Tibial nerve (tissue), 4 donors: Measurements from ENCODE around the gene NEDD4. TPM values are rescaled to one million over a fixed set of nuclear protein-coding genes. Genes with fewer than 3 reads are reported as not detected.
"Not testable (repeated sequence)": the region's sequence is repeated elsewhere in the genome, so short reads cannot be mapped to it uniquely, and the experiment has no call there.

Experiments
- DNase-seq, 2 donors: peaks; one replicate each; pipeline ENCODE4 v3.0.0-alpha.2; 2019; ENCODE audit warnings: low spot score in 2 of 2
- H3K27ac ChIP-seq, 4 donors: fragments of 200-600 bp; sonication (generic) in 3 of 4; one replicate each; pipeline ENCODE4 v1.5.1; 2017 to 2019; ENCODE audit warnings: mild to moderate bottlenecking in 1 of 4
- H3K27me3 ChIP-seq, 2 donors: fragments of 200-600 bp; sonication (generic) in 1 of 2; one replicate each; pipeline versions ENCODE4 v1.5.1 to v1.6.0; 2017 to 2019
- H3K36me3 ChIP-seq, 3 donors: fragments of 200-600 bp; sonication (generic); one replicate each; pipeline ENCODE4 v1.5.1; 2018 to 2019
- H3K4me1 ChIP-seq, 4 donors: fragments of 200-600 bp; sonication (generic) in 3 of 4; one replicate each; pipeline ENCODE4 v1.5.1; 2017 to 2019
- H3K4me3 ChIP-seq, 4 donors: fragments of 200-600 bp; sonication (generic) in 3 of 4; one replicate each; pipeline ENCODE4 v1.5.1; 2017 to 2019; ENCODE audit warnings: mild to moderate bottlenecking in 1 of 4, moderate library complexity in 1 of 4
- H3K9me3 ChIP-seq, 4 donors: fragments of 200-600 bp; sonication (generic) in 3 of 4; one replicate each; pipeline ENCODE4 v1.5.1; 2017 to 2019
- CTCF ChIP-seq, 5 experiments: fragments of 200-600 bp in 3 of 5; fragments of 450-650 bp in 2 of 5; sonication (generic) in 3 of 5; IDR thresholded peaks; one replicate each; pipeline ENCODE4 v1.5.1; 2016 to 2019; ENCODE audit warnings: antibody characterized with exemption in 5 of 5, mild to moderate bottlenecking in 3 of 5, moderate library complexity in 2 of 5
- EP300 ChIP-seq, 2 donors: sonication (generic); formaldehyde crosslinking; IDR thresholded peaks; one replicate each; pipeline ENCODE4 v1.6.1; 2017; ENCODE audit warnings: antibody characterized with exemption in 2 of 2, mild to moderate bottlenecking in 1 of 2
- POLR2A ChIP-seq, 2 donors: fragments of 450-650 bp; IDR thresholded peaks; one replicate each; pipeline ENCODE4 v1.6.1; 2017; ENCODE audit warnings: antibody characterized with exemption in 2 of 2, mild to moderate bottlenecking in 2 of 2, moderate library complexity in 2 of 2
- WGBS, 2 donors: methylation state at CpG; one replicate each; pipeline ENCODE4 v1.1.5; 2018; 5-methylcytosine and 5-hydroxymethylcytosine counted together
- total RNA-seq, 4 donors: library from RNA; depleted of rRNA; stranded (reverse); fragments of >200 nt; gene quantifications; one replicate each; pipeline ENCODE4 v1.1.0, GENCODE V29; 2016

Gene NEDD4
- total RNA-seq, 4 donors from 2014 or later = 8.4 to 12.9 (median 12.2) TPM

DNA sequence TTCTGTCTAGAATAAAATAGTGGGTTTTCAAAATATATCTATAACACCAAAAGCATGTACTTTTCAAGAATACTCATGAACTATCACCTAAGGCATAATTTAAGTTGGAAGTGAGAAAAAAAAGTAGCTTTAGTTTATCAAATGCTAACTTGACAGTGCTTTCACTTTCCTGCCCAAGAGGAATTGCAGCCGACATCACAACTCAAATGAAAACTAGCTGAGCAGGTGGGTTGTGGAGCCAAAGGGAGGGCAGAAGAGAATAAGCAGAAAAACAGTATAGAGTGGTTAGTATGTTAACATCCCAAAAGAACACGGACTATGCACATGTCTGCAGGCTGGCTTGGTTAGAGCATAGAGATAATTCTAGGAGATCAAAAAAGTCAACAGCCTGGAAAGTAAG is 120.9 kb downstream of the NEDD4 start:
- H3K9me3 ChIP-seq = no peaks in the 10 kb centered on the region
- no peak overlapping the region for H3K4me3 ChIP-seq
- H3K36me3 ChIP-seq = no peaks in the 10 kb centered on the region
- H3K4me1 ChIP-seq = peaks cover 0 to 6% (median 0%) of the 10 kb centered on the region in 4 donors
- H3K27ac ChIP-seq = no peak overlapping the region
- 84% methylated on average over 2 of the region's 2 CpGs for WGBS, 2 donors
- no peak for DNase-seq
- no peaks in the 10 kb centered on the region for H3K27me3 ChIP-seq
- no peak for TF ChIP-seq CTCF (IDR thresholded peaks at IDR 0.05)
- no peak for TF ChIP-seq EP300 (IDR thresholded peaks at IDR 0.05)
- no peak for TF ChIP-seq POLR2A (IDR thresholded peaks at IDR 0.05)

DNA sequence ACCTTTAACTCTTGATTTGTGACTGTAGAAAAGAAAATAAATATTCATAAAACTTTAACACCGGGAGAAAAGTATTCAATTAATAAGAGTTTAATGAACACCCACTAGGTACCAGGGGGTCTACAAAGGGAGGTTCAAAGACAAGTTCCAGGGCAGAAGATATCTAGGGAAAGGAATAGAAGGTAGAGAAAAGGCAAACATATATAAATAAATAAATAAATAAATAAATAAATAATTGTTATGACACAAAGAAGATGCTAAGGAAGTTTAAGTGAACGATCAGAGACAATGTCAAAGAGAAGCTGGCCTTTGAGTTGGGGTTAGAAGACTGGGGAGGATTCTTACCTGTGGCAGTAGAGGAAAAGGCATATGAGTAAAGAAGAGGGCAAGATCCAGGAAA is 123.8 kb downstream of the NEDD4 start:
- Histone ChIP-seq H3K27ac (no peak overlapping the region), H3K4me3 (no peak overlapping the region), H3K4me1 (peaks cover 0 to 6% (median 0%) of the 10 kb centered on the region in 4 donors), H3K27me3 (no peaks in the 10 kb centered on the region), H3K9me3 (no peaks in the 10 kb centered on the region), H3K36me3 (no peaks in the 10 kb centered on the region)
- no peak for TF ChIP-seq CTCF (IDR thresholded peaks at IDR 0.05)
- TF ChIP-seq EP300 (IDR thresholded peaks at IDR 0.05) = no peak
- TF ChIP-seq POLR2A (IDR thresholded peaks at IDR 0.05) = no peak
- WGBS, 2 donors = 87 to 94% methylated on average over 2 of the region's 2 CpGs
- DNase-seq = no peak

DNA sequence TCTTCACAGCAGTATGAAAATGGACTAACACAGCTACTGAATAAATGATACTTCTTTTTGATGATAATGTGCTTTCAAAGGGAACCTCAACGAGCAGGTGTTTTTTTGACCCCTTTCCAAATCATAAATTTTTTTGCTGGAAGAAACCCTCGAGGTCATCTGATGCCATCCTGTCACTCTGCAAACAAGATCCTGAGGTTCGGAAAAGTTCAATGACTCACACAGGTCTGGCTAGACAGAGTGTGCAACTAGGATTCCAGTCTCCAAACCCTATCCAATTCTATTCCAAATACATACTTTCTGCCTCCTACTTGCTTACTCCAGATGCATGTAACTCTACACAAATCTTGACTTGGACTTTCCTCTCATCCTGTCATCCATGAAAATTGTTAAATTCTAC is 124.7 kb downstream of the NEDD4 start:
- Histone ChIP-seq H3K4me1 (peaks cover 0 to 6% (median 0%) of the 10 kb centered on the region in 4 donors), H3K27me3 (no peaks in the 10 kb centered on the region), H3K27ac (no peak overlapping the region), H3K9me3 (no peaks in the 10 kb centered on the region), H3K4me3 (no peak overlapping the region), H3K36me3 (no peaks in the 10 kb centered on the region)
- no peak for DNase-seq
- WGBS, 2 donors = 88 to 93% methylated on average over 3 of the region's 3 CpGs
- TF ChIP-seq POLR2A (IDR thresholded peaks at IDR 0.05) (no peak), CTCF (IDR thresholded peaks at IDR 0.05) (no peak), EP300 (IDR thresholded peaks at IDR 0.05) (no peak)

GRCh38 chr15:55868291-55868690 is 125.1 kb downstream of the NEDD4 start:
- H3K4me3 ChIP-seq, H3K9me3 ChIP-seq, H3K27me3 ChIP-seq, H3K36me3 ChIP-seq, H3K27ac ChIP-seq, H3K4me1 ChIP-seq, DNase-seq: not testable (repeated sequence)
- 96 to 97% methylated on average over 4 of the region's 4 CpGs for WGBS, 2 donors

DNA sequence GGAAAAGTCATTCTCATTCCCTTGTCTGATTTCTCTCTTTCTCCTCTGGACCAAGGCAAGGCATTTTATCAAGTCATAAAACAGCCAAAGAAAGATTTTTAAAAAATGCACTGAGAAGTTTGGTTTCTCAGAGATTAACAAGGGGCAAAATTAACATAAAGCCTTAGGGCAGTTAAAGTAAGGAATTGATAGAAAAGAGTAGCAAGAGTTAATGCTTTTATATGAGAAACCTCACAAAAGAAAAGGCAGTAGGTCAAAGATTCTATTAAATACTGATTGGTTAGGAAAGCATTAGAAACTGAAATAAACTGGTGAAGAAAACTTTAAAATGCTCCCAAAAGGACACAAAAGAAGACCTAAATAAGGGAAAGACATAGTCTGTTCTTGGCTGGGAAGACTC is 129.5 kb downstream of the NEDD4 start:
- Histone ChIP-seq H3K36me3 (peaks cover 0 to 18% (median 0%) of the 10 kb centered on the region in 3 donors), H3K4me1 (no peaks in the 10 kb centered on the region), H3K4me3 (no peak overlapping the region), H3K9me3 (no peaks in the 10 kb centered on the region), H3K27ac (no peak overlapping the region), H3K27me3 (no peaks in the 10 kb centered on the region)
- no peak for DNase-seq
- no peak for TF ChIP-seq EP300 (IDR thresholded peaks at IDR 0.05)
- TF ChIP-seq POLR2A (IDR thresholded peaks at IDR 0.05) = no peak
- no peak for TF ChIP-seq CTCF (IDR thresholded peaks at IDR 0.05)

- DNase-seq = no peak
- Histone ChIP-seq H3K27me3 (no peaks in the 10 kb centered on the region), H3K36me3 (peaks cover 0 to 43% (median 2%) of the 10 kb centered on the region in 3 donors), H3K27ac (no peak overlapping the region), H3K4me3 (no peak overlapping the region), H3K9me3 (no peaks in the 10 kb centered on the region), H3K4me1 (no peaks in the 10 kb centered on the region)
- TF ChIP-seq POLR2A (IDR thresholded peaks at IDR 0.05) = no peak
- WGBS, 2 donors = 92 to 95% methylated on average over 2 of the region's 2 CpGs
Measured at GRCh38 chr15:55861115-55861514, 132.3 kb downstream of the NEDD4 start.
